Skeletal muscle cell (primary cell): Measurements from ENCODE around the gene TNNT3.

Experiments
- DNase-seq: peaks from one replicate; pipeline ENCODE4 v3.0.0-alpha.2; 2010; ENCODE audit warnings: low read depth
- H3K4me3 ChIP-seq: 2 replicates; pipeline ENCODE4 v1.5.1; 2011; ENCODE audit warnings: low read depth, mild to moderate bottlenecking, control low read depth, low read length, moderate library complexity

The TNNT3 gene

GRCh38 chr11:1893581-1894359 lies 25.7 kb upstream of the TNNT3 start:
- no peak overlapping the region for H3K4me3 ChIP-seq
- no peak for DNase-seq

DNA sequence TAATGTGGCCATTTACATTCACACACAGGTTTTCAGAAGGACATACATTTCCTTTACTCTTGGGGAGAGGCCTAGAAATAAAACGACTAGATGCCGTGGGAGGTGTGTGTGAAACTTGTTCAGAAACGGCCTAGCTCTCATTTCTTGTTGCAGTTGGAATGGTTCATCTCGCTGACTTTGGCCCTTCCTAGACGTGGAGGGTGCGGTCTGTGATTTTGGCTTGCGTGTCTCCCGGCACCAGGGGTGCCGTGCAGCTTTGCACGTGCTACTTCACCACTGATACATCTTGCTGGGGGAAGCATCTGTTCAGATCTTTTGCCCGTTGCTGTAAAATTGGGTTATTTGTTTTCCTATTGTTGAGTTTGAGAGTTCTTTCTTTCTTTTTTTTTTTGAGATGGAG lies 24.7 kb upstream of the TNNT3 start:
- DNase-seq, result no peak
- H3K4me3 ChIP-seq, result no peak overlapping the region

DNA sequence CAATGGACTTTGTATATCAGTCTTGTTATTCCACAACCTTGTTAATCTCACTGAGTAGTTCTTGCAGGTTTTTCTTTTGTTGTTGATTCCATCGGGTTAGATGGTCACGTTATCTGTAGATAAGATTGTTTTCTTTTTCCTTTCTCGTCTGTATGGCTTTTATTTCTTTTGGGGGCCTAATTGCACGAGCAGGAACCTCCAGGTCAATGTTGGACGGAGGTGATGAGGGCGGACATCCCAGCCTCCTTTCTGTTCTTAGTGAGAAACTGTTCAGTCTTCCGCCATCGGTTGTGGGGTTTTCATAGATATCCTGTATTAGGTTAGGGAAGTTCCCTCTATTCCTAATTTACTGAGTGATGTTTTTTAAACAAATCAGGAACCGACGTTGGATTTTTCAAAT lies 23.0 kb upstream of the TNNT3 start:
- DNase-seq, result no peak
- H3K4me3 ChIP-seq, result no peak overlapping the region

DNA sequence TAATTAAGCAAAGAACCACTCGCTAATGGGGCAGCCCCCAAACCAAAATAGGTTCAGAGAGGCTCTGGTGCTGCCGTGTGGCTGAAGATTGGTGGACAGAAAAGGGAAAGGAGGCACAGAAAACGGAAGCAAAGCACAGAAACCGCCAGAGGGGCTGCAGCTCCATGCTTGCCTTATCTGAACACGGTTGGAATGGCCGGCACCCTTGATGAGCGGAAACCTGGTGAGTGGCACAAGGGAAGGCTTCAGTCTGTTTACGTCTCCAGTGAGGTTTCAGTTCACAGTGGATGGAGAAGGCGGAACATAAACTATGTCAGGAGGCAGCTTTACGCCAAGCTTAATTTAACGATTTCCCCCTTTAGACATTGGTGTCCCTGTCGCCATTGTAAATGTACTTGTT lies 22.6 kb upstream of the TNNT3 start:
- DNase-seq, result no peak
- no peak overlapping the region for H3K4me3 ChIP-seq

- DNase-seq, result no peak
- no peak overlapping the region for H3K4me3 ChIP-seq
These were observed 20.4 kb upstream of the TNNT3 start for GRCh38 chr11:1899090-1899489.

DNA sequence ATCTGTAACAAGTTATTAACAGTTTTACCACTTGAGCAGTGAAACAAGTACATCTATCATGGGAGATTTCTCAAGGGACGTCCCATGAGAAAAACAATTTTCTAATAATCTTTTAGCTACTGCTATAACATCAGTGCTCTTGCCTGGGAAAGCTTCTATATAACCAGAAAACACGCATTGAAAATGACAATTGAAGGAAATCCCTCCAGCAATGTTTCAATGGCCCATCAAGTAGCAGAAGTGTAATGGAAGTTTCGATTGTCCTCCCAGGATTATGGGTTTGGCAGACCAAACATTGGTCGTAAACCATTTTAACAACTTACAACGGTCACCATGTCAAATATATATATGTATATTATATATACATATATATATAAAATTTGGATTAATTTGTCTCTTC lies 19.8 kb upstream of the TNNT3 start:
- no peak overlapping the region for H3K4me3 ChIP-seq
- no peak for DNase-seq

- H3K4me3 ChIP-seq, result no peak overlapping the region
- no peak for DNase-seq
These were observed 13.3 kb upstream of the TNNT3 start for GRCh38 chr11:1906181-1906580.

DNA sequence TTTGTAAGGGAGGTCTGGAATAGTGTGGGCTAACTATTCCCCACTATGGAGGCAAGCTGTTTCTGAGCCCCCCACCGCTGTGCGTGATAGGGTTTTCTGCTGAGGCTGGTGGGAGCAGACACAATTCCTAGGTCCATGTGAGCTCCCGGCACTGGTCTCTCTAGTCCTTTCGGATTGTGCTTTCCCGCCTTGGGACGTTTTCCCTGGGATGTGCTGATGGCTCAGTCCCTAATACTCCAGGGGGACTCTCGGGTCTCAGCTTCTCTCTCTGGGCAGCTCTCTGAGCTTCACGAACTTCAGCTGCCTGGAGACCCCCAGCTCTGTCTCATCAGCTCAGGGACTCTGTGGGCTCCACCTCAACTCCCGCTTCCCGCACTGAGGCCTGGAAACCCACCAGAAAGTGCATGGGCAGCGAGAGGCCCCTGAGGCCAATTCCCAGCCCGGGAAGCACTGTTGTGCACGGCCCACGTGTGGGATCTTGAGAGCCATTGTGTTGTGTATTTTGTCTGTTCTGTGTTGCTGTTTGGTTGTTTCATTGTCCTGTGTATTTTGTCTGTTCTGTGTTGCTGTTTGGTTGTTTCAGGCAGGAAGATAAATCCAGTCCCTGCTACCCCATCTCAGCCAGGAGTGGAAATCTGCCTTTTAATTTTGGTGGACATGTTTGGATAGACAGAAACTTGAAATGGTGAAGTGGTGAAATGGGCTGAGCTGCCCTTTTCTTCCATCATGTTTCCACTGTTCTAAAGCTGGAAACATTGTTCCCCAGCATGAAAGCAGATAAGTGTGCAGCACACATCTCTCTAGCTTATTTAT lies 12.7 kb upstream of the TNNT3 start:
- no peak for DNase-seq
- H3K4me3 ChIP-seq, result no peak overlapping the region

DNA sequence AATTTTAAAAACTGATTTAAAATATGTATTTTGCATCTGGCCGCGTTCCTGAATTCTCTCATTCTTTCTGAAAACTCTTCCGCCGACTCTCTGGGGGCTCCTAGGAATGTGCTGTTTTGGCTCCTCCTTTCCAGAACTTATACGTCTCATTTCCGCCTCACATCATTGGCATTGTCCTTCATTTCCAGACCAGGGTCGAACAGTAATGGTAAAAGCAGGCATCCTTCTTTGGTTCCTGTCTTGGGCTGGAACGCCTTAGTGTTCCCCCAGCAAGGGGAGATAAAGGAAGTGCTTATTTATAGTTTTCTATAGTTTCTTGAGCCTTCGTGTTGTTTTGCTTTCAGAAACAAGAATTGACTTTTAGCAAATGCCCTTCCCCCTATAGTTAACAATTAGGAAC lies 10.9 kb upstream of the TNNT3 start:
- no peak overlapping the region for H3K4me3 ChIP-seq
- peak; percentile 29 for DNase-seq

DNA sequence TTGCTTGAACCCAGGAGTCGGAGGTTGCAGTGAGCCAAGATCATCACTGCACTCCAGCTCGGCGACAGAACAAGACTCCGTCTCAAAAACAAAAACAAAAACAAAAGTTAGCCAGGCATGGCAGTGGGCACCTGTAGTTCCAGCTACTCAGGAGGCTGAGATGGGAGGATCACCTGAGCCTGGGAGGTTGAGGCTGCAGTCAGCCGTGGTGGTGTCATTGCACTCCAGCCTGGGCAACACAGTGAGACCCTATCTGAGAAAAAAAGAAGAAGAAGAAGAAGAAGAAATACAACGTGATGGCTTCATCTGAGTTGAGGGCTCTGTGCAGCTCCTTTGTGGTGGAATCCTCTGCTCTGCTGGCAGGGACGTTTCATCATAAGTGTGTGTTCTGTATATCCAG lies 10.0 kb upstream of the TNNT3 start:
- DNase-seq, result no peak
- H3K4me3 ChIP-seq, result no peak overlapping the region

- H3K4me3 ChIP-seq, result no peak overlapping the region
- no peak for DNase-seq
These were observed 7.1 kb upstream of the TNNT3 start for GRCh38 chr11:1912289-1912878.

- no peak overlapping the region for H3K4me3 ChIP-seq
- no peak for DNase-seq
These were observed 6.0 kb upstream of the TNNT3 start for GRCh38 chr11:1913271-1914060.

GRCh38 chr11:1915795-1916131 lies 3.7 kb upstream of the TNNT3 start:
- no peak for DNase-seq

GRCh38 chr11:1916132-1916985 lies 3.1 kb upstream of the TNNT3 start:
- H3K4me3 ChIP-seq, result no peak overlapping the region
- DNase-seq, result no peak

More at GRCh38 chr11:1915795-1916131, 3.7 kb upstream of the TNNT3 start:
- H3K4me3 ChIP-seq, result no peak overlapping the region

DNA sequence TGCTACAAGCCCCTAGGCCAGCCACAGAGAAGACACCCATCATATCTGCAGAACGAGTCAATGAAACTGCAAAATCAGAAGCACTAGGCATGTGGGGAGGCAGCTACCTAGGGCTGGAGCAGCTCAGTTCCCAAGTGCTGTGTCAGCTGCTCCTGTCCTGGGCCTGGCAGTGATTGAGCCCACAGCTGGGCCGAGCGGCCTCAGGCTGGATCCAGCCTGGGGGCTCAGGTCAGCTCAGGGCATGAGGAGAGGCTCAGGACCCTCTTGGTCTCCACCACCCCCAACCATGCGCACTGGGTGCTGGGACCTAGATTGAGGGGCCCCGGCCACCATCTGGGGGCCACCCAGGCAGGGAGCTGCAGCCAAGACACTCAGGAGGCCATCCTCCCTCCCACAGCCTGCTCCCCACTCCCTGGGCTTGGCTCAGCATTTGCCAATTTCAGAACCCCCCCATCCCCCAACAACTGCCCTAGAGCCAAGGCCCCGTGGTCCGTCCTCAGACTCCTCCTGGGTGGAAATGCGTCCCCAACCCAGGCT lies 2.4 kb upstream of the TNNT3 start:
- no peak overlapping the region for H3K4me3 ChIP-seq
- no peak for DNase-seq

GRCh38 chr11:1917523-1918435 lies 1.7 kb upstream of the TNNT3 start:
- H3K4me3 ChIP-seq, result no peak overlapping the region
- no peak for DNase-seq

- no peak overlapping the region for H3K4me3 ChIP-seq
- no peak for DNase-seq
These were observed 827 bp upstream of the TNNT3 start for GRCh38 chr11:1918436-1919315.
